SK-N-SH treated with all-trans-retinoic acid at 6 μM for 48 hours (cell line): ENCODE data around the gene TEX36.

Source experiments
- ZFP30 ChIP-seq: fragments of 450-650 bp; formaldehyde crosslinking; IDR thresholded peaks from 2 replicates; pipeline ENCODE4 v1.5.0; 2022; ENCODE audit warnings: mild to moderate bottlenecking, moderate library complexity
- TF ChIP-seq, protein P1 (sequence below): fragments of 250-450 bp; sonication (Bioruptor Pico); IDR thresholded peaks from 2 replicates; pipeline ENCODE4 v1.5.1; 2020; ENCODE audit warnings: low read depth, mild to moderate bottlenecking, moderate library complexity
- TF ChIP-seq, protein P2 (sequence below): fragments of 250-450 bp; sonication (Bioruptor Pico); IDR thresholded peaks from 2 replicates; pipeline ENCODE4 v1.5.1; 2021; ENCODE audit warnings: mild to moderate bottlenecking, moderate library complexity
- TF ChIP-seq, protein P3 (sequence below): fragments of 250-450 bp; sonication (Bioruptor Pico); IDR thresholded peaks from 2 replicates; pipeline ENCODE4 v1.8.0; 2021; ENCODE audit warnings: low read depth, mild to moderate bottlenecking, moderate library complexity, borderline replicate concordance

DNA sequence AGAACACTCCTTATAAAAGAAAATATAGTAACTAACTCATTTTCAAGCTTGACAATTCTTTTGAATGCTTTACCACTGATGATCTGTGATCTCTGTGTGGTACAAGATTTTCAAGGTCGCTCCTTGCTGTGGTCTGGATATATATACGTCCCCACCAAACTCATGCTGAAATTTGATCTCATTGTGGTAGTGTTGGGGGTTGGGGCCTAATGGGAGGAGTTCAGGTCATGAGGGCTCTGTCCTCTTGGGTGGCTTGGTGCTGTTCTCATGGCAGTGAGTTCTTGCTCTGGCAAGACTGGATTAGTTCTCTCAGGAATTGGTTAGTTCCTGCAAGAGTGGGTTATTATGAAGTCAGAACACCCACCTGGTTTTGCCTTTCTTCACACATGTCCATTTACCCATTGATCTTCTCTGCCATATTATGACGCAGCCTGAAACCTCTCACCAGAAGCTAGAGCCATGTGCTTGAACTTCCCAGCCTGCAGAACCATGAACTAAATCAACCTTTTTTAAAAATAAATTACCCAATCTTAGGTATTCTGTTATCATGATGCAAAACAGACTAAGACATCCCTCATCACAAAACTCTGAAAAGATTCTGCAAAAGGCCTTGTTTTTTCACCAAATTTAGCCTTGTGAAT lies 28.3 kb upstream of the TEX36 start:
- TF ChIP-seq, protein P1, sequence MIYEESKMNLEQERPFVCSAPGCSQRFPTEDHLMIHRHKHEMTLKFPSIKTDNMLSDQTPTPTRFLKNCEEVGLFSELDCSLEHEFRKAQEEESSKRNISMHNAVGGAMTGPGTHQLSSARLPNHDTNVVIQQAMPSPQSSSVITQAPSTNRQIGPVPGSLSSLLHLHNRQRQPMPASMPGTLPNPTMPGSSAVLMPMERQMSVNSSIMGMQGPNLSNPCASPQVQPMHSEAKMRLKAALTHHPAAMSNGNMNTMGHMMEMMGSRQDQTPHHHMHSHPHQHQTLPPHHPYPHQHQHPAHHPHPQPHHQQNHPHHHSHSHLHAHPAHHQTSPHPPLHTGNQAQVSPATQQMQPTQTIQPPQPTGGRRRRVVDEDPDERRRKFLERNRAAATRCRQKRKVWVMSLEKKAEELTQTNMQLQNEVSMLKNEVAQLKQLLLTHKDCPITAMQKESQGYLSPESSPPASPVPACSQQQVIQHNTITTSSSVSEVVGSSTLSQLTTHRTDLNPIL (CRISPR knock-in tag), result no peak
- TF ChIP-seq, protein P2, sequence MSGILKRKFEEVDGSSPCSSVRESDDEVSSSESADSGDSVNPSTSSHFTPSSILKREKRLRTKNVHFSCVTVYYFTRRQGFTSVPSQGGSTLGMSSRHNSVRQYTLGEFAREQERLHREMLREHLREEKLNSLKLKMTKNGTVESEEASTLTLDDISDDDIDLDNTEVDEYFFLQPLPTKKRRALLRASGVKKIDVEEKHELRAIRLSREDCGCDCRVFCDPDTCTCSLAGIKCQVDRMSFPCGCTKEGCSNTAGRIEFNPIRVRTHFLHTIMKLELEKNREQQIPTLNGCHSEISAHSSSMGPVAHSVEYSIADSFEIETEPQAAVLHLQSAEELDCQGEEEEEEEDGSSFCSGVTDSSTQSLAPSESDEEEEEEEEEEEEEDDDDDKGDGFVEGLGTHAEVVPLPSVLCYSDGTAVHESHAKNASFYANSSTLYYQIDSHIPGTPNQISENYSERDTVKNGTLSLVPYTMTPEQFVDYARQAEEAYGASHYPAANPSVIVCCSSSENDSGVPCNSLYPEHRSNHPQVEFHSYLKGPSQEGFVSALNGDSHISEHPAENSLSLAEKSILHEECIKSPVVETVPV (CRISPR knock-in tag), result no peak
- TF ChIP-seq ZFP30 (CRISPR knock-in tag), result no peak
- TF ChIP-seq, protein P3, sequence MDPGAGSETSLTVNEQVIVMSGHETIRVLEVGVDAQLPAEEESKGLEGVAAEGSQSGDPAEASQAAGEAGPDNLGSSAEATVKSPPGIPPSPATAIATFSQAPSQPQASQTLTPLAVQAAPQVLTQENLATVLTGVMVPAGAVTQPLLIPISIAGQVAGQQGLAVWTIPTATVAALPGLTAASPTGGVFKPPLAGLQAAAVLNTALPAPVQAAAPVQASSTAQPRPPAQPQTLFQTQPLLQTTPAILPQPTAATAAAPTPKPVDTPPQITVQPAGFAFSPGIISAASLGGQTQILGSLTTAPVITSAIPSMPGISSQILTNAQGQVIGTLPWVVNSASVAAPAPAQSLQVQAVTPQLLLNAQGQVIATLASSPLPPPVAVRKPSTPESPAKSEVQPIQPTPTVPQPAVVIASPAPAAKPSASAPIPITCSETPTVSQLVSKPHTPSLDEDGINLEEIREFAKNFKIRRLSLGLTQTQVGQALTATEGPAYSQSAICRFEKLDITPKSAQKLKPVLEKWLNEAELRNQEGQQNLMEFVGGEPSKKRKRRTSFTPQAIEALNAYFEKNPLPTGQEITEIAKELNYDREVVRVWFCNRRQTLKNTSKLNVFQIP, result no peak
